Measurements from ENCODE around the gene MUC22. TPM values are rescaled to one million over a fixed set of nuclear protein-coding genes. Genes with fewer than 3 reads are reported as not detected.
"Not testable (repeated sequence)": the region's sequence is repeated elsewhere in the genome, so short reads cannot be mapped to it uniquely, and the experiment has no call there.

MUC22 gene
- polyA plus RNA-seq, 4 donors, result not detected

DNA sequence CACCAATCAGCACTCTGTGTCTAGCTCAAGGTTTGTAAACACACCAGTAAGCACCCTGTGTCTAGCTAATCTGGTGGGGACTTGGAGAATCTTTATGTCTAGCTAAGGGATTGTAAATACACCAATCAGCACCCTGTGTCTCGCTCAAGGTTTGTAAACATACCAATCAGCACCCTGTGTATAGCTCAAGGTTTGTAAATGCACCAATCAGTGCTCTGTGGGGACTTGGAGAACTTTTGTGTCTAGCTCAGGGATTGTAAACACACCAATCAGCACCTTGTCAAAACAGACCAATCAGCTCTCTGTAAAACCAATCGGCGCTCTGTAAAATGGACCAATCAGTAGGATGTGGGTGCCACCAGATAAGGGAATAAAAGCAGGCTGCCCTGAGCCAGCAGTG, 7.2 kb downstream of the MUC22 start:
- not testable (repeated sequence) for H3K27me3 ChIP-seq (ENCODE audit: control insufficient read depth in 3 of 3, insufficient read depth in 3 of 3, low read length in 3 of 3); H3K4me3 ChIP-seq (ENCODE audit: low read depth in 1 of 3, low read length in 3 of 3); DNase-seq; H3K27ac ChIP-seq (ENCODE audit: low read depth in 1 of 3, low read length in 2 of 3); H3K9me3 ChIP-seq (ENCODE audit: control insufficient read depth in 2 of 2, insufficient read depth in 1 of 2, low read depth in 1 of 2, low read length in 1 of 2); H3K36me3 ChIP-seq (ENCODE audit: control insufficient read depth in 3 of 3, insufficient read depth in 2 of 3, low read depth in 1 of 3, low read length in 3 of 3); FAIRE-seq; H3K4me1 ChIP-seq (ENCODE audit: control insufficient read depth in 3 of 3, insufficient read depth in 2 of 3, low read depth in 1 of 3, low read length in 2 of 3)
- WGBS, 3 donors, result 94 to 99% (median 96%) methylated on average over 3 of the region's 3 CpGs

DNA sequence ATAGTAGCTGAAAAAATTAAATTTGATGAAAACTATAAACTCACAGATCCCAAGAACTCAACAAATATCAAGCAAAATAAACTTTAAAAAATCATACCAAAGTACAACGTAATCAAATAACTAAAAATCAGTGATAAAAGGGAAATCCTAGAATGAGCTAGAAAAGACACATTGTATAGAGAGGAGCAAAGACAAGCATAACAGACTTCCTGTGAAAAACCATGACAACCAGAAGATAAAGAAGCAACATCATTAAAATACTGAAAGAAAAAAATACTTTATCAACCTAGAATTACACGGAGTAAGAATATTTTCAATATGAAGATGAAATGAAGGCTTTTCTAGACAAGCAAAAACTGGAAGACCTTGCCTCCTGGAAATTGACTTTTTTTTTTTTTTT, 9.8 kb downstream of the MUC22 start:
- FAIRE-seq (no peak), DNase-seq (no peak)
- Histone ChIP-seq H3K27ac (ENCODE audit: low read depth in 1 of 3, low read length in 2 of 3) (no peak overlapping the region), H3K4me1 (ENCODE audit: control insufficient read depth in 3 of 3, insufficient read depth in 2 of 3, low read depth in 1 of 3, low read length in 2 of 3) (no peaks in the 10 kb centered on the region), H3K9me3 (ENCODE audit: control insufficient read depth in 2 of 2, insufficient read depth in 1 of 2, low read depth in 1 of 2, low read length in 1 of 2) (peaks cover 0 to 2% of the 10 kb centered on the region in 2 donors), H3K36me3 (ENCODE audit: control insufficient read depth in 3 of 3, insufficient read depth in 2 of 3, low read depth in 1 of 3, low read length in 3 of 3) (no peaks in the 10 kb centered on the region), H3K27me3 (ENCODE audit: control insufficient read depth in 3 of 3, insufficient read depth in 3 of 3, low read length in 3 of 3) (peaks cover 0 to under 1% (median 0%) of the 10 kb centered on the region in 3 donors), H3K4me3 (ENCODE audit: low read depth in 1 of 3, low read length in 3 of 3) (no peak overlapping the region)
- 82 to 92% (median 90%) methylated on average over 2 of the region's 2 CpGs for WGBS, 3 donors

DNA sequence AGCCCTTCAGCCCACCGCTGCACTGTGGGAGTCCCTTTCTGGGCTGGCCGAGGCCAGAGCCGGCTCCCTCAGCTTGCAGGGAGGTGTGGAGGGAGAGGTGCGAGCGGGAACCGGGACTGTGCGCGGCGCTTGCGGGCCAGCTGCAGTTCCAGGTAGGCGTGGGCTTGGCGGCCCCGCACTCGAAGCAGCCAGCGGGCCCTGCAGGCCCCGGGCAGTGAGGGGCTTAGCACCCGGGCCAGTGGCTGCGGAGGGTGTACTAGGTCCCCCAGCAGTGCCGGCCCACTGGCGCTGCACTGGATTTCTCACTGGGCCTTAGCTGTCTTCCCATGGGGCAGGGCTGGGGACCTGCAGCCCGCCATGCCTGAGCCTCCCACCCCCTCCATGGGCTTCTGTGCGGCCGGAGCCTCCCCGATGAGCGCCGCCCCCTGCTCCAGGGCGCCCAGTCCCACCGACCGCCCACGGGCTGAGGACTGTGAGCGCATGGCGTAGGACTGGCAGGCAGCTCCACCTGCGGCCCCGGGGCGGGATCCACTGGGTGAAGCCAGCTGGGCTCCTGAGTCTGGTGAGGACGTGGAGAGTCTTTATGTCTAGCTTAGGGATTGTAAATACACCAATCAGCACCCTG, 10.5 kb downstream of the MUC22 start:
- FAIRE-seq; H3K27ac ChIP-seq (ENCODE audit: low read depth in 1 of 3, low read length in 2 of 3); H3K27me3 ChIP-seq (ENCODE audit: control insufficient read depth in 3 of 3, insufficient read depth in 3 of 3, low read length in 3 of 3); DNase-seq; H3K4me1 ChIP-seq (ENCODE audit: control insufficient read depth in 3 of 3, insufficient read depth in 2 of 3, low read depth in 1 of 3, low read length in 2 of 3); H3K4me3 ChIP-seq (ENCODE audit: low read depth in 1 of 3, low read length in 3 of 3); H3K36me3 ChIP-seq (ENCODE audit: control insufficient read depth in 3 of 3, insufficient read depth in 2 of 3, low read depth in 1 of 3, low read length in 3 of 3); H3K9me3 ChIP-seq (ENCODE audit: control insufficient read depth in 2 of 2, insufficient read depth in 1 of 2, low read depth in 1 of 2, low read length in 1 of 2): not testable (repeated sequence)
- WGBS, 3 donors, result 88 to 97% (median 96%) methylated on average over 18 to 36 of the region's 36 CpGs

DNA sequence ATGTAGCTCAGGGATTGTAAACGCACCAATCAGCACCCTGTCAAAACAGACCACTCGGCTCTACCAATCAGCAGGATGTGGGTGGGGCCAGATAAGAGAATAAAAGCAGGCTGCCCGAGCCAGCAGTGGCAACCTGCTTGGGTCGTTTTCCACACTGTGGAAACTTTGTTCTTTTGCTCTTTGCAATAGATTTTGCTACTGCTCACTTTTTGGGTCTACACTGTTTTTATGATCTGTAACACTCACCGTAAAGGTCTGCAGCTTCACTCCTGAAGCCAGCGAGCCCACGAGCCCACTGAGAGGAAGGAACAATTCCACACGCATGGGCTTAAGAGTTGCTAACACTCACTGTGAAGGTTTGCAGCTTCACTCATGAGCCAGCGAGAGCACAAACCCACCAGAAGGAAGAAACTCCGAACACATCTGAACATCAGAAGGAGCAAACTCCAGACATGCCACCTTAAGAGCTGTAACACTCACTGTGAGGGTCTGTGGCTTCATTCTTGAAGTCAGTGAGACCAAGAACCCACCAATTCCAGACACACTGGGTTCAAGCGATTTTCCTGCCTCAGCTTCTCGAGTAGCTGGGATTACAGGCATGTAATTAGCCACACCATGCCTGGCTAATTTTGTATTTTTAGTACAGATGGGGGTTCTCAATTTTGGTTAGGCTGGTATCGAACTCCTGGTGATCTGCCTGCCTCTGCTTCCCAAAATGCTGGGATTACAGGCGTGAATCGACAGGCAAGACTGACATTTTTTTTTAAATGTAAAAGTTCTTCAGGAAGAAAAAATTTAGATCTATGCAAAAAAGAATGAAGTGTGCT, 11.6 kb downstream of the MUC22 start:
- not testable (repeated sequence) for H3K9me3 ChIP-seq (ENCODE audit: control insufficient read depth in 2 of 2, insufficient read depth in 1 of 2, low read depth in 1 of 2, low read length in 1 of 2); H3K36me3 ChIP-seq (ENCODE audit: control insufficient read depth in 3 of 3, insufficient read depth in 2 of 3, low read depth in 1 of 3, low read length in 3 of 3); H3K27me3 ChIP-seq (ENCODE audit: control insufficient read depth in 3 of 3, insufficient read depth in 3 of 3, low read length in 3 of 3); DNase-seq; FAIRE-seq; H3K4me1 ChIP-seq (ENCODE audit: control insufficient read depth in 3 of 3, insufficient read depth in 2 of 3, low read depth in 1 of 3, low read length in 2 of 3); H3K27ac ChIP-seq (ENCODE audit: low read depth in 1 of 3, low read length in 2 of 3); H3K4me3 ChIP-seq (ENCODE audit: low read depth in 1 of 3, low read length in 3 of 3)
- WGBS, 3 donors, result 77 to 82% (median 80%) methylated on average over 14 to 15 of the region's 15 CpGs

DNA sequence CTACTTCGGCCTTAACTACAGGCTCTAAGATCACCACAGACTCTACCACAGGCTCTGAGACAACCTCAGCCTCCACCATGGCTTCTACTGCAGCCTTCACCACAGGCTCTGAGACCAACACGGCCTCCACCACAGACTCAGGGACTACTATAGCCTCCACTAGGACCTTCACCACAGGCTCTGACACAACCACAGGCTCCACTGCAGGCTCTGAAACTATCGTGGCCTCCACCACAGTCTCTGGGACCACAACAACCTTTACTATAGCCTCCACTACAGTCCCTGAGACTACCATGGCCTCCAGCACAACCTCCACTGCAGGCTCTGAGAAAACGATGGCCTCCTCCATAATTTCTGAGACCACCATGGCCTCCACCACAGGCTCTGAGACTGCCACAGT, 15.3 kb downstream of the MUC22 start:
- H3K27ac ChIP-seq (ENCODE audit: low read depth in 1 of 3, low read length in 2 of 3), result no peak overlapping the region
- peaks cover 0 to 2% of the 10 kb centered on the region in 2 donors for H3K9me3 ChIP-seq (ENCODE audit: control insufficient read depth in 2 of 2, insufficient read depth in 1 of 2, low read depth in 1 of 2, low read length in 1 of 2)
- H3K27me3 ChIP-seq (ENCODE audit: control insufficient read depth in 3 of 3, insufficient read depth in 3 of 3, low read length in 3 of 3), result no peaks in the 10 kb centered on the region
- DNase-seq (no peak), FAIRE-seq (no peak)
- no peaks in the 10 kb centered on the region for H3K4me1 ChIP-seq (ENCODE audit: control insufficient read depth in 3 of 3, insufficient read depth in 2 of 3, low read depth in 1 of 3, low read length in 2 of 3)
- H3K4me3 ChIP-seq (ENCODE audit: low read depth in 1 of 3, low read length in 3 of 3), result no peak overlapping the region
- no peaks in the 10 kb centered on the region for H3K36me3 ChIP-seq (ENCODE audit: control insufficient read depth in 3 of 3, insufficient read depth in 2 of 3, low read depth in 1 of 3, low read length in 3 of 3)
- WGBS, 3 donors, result 71 to 83% (median 82%) methylated on average over 4 of the region's 4 CpGs

DNA sequence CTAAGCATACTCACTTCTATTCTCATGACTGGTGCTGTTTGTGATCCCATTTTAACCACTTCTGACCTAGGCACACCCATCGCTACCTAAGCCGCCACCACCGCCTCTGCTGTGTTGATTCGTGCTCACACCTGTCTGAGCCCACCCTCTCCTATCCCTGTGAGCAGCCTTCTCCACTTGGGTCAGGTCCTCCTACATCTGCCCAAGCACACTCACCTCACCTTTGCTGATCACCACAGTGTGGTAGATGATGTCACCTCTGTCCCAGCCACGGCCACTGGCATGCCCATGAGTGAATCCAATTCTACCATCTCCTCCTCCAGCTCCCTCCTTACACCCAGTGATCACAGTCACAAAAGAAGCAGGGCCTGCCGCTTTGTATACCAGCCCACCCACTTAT, 20.8 kb downstream of the MUC22 start:
- no peak overlapping the region for H3K4me3 ChIP-seq (ENCODE audit: low read depth in 1 of 3, low read length in 3 of 3)
- H3K27ac ChIP-seq (ENCODE audit: low read depth in 1 of 3, low read length in 2 of 3), result no peak overlapping the region
- DNase-seq, result no peak
- no peaks in the 10 kb centered on the region for H3K4me1 ChIP-seq (ENCODE audit: control insufficient read depth in 3 of 3, insufficient read depth in 2 of 3, low read depth in 1 of 3, low read length in 2 of 3)
- H3K9me3 ChIP-seq (ENCODE audit: control insufficient read depth in 2 of 2, insufficient read depth in 1 of 2, low read depth in 1 of 2, low read length in 1 of 2), result no peaks in the 10 kb centered on the region
- H3K27me3 ChIP-seq (ENCODE audit: control insufficient read depth in 3 of 3, insufficient read depth in 3 of 3, low read length in 3 of 3), result peaks cover 0 to 11% (median 0%) of the 10 kb centered on the region in 3 donors
- H3K36me3 ChIP-seq (ENCODE audit: control insufficient read depth in 3 of 3, insufficient read depth in 2 of 3, low read depth in 1 of 3, low read length in 3 of 3), result no peaks in the 10 kb centered on the region
- no peak for FAIRE-seq
- 71 to 86% (median 76%) methylated on average over 6 of the region's 6 CpGs for WGBS, 3 donors

DNA sequence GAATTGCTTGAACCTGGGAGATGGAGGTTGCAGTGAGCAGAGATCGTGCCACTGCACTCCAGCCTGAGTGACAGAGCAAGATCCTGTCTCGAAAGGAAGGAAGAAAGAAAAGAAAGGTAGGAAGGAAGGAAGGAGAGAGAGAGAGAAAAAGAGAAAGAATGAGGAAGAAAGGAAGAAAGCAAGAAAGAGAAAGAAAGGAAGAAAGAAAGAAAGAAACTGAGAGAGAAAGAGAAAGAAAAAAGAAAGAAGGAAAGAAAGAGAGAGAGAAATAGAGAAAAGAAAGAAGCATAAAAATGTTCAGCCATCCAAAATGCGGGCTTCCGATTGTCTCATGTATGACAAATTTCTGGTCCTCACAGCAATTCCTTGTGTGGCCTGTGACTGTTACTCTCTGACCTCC, 22.8 kb downstream of the MUC22 start:
- Histone ChIP-seq H3K4me1 (ENCODE audit: control insufficient read depth in 3 of 3, insufficient read depth in 2 of 3, low read depth in 1 of 3, low read length in 2 of 3) (no peaks in the 10 kb centered on the region), H3K27ac (ENCODE audit: low read depth in 1 of 3, low read length in 2 of 3) (no peak overlapping the region), H3K36me3 (ENCODE audit: control insufficient read depth in 3 of 3, insufficient read depth in 2 of 3, low read depth in 1 of 3, low read length in 3 of 3) (no peaks in the 10 kb centered on the region), H3K27me3 (ENCODE audit: control insufficient read depth in 3 of 3, insufficient read depth in 3 of 3, low read length in 3 of 3) (peaks cover 0 to 16% (median 0%) of the 10 kb centered on the region in 3 donors), H3K4me3 (ENCODE audit: low read depth in 1 of 3, low read length in 3 of 3) (no peak overlapping the region), H3K9me3 (ENCODE audit: control insufficient read depth in 2 of 2, insufficient read depth in 1 of 2, low read depth in 1 of 2, low read length in 1 of 2) (no peaks in the 10 kb centered on the region)
- WGBS, 3 donors, result 90 to 94% (median 93%) methylated on average over 4 of the region's 4 CpGs
- FAIRE-seq (no peak), DNase-seq (no peak)

DNA sequence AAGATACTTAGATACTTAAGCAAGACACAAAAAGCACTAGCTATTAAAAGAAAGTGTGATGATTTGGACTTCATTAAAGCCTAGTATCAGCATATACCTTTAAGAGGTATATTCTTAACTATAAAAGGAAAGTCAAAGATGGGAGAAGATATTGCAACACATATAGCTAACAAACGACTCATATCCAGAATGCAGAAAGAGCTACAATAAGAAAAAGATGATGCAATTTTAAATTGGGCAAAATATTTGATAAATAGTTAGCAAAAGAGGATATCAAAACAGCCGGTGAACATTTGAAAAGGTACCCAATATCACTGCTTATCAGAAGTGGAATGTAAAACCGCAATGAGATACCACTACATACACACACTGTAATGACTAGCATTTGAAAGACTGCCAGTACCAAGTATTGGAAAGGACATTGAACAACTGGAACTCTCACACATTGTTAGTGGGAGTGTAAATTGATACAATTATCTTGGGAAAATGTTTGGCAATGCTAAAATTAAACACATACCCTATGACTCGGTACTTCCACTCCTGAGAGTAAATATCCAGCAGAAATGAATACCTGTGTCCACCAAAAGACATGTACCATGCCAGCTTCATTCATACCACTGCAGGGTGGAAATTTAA, 25.7 kb downstream of the MUC22 start:
- WGBS, 3 donors, result 32 to 61% (median 46%) methylated on average over 4 of the region's 4 CpGs
- H3K9me3 ChIP-seq (ENCODE audit: control insufficient read depth in 2 of 2, insufficient read depth in 1 of 2, low read depth in 1 of 2, low read length in 1 of 2), result no peaks in the 10 kb centered on the region
- no peaks in the 10 kb centered on the region for H3K4me1 ChIP-seq (ENCODE audit: control insufficient read depth in 3 of 3, insufficient read depth in 2 of 3, low read depth in 1 of 3, low read length in 2 of 3)
- H3K27ac ChIP-seq (ENCODE audit: low read depth in 1 of 3, low read length in 2 of 3), result no peak overlapping the region
- no peak overlapping the region for H3K4me3 ChIP-seq (ENCODE audit: low read depth in 1 of 3, low read length in 3 of 3)
- FAIRE-seq, result no peak
- DNase-seq, result no peak
- no peaks in the 10 kb centered on the region for H3K36me3 ChIP-seq (ENCODE audit: control insufficient read depth in 3 of 3, insufficient read depth in 2 of 3, low read depth in 1 of 3, low read length in 3 of 3)
- peaks cover 0 to 21% (median 0%) of the 10 kb centered on the region in 3 donors for H3K27me3 ChIP-seq (ENCODE audit: control insufficient read depth in 3 of 3, insufficient read depth in 3 of 3, low read length in 3 of 3)
